Fibroblast of mammary gland (primary cell): Measurements from ENCODE around the gene TFF3.

Experiments
- DNase-seq: peaks from one replicate; pipeline ENCODE4 v3.0.0-alpha.2; 2010; ENCODE audit warnings: low read depth
- H3K4me3 ChIP-seq: 2 replicates; pipeline ENCODE4 v1.5.1; 2011; ENCODE audit warnings: low read depth, mild to moderate bottlenecking, low read length, moderate library complexity; ENCODE audit not compliant: control insufficient read depth
- TF ChIP-seq, protein P1 (sequence below): conservative IDR thresholded peaks from 2 replicates; pipeline ENCODE4 v1.5.1; 2011; ENCODE audit warnings: low read depth, low read length, inconsistent platforms; ENCODE audit not compliant: control insufficient read depth, insufficient read depth

The TFF3 gene

DNA sequence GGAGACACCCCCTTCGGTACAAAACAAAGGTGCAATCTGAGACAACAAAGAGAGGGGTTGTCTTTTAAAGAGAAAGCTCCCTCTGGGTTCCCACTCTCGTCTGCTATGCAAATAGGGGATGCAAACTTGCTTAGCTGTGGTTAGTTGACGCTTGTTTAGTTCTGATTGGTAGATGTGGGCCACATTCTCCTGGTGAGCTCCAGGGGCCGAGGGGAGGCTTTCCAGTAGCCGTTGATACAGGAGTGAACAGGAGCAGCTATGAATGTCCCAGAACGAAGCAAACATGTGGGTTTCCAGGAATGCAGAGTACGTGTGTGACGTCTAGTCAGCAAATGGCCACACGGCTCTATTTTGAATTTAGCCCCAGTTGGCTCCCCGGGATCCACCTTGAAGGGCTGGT is 20.8 kb upstream of the TFF3 start:
- no peak for DNase-seq
- TF ChIP-seq, protein P1, sequence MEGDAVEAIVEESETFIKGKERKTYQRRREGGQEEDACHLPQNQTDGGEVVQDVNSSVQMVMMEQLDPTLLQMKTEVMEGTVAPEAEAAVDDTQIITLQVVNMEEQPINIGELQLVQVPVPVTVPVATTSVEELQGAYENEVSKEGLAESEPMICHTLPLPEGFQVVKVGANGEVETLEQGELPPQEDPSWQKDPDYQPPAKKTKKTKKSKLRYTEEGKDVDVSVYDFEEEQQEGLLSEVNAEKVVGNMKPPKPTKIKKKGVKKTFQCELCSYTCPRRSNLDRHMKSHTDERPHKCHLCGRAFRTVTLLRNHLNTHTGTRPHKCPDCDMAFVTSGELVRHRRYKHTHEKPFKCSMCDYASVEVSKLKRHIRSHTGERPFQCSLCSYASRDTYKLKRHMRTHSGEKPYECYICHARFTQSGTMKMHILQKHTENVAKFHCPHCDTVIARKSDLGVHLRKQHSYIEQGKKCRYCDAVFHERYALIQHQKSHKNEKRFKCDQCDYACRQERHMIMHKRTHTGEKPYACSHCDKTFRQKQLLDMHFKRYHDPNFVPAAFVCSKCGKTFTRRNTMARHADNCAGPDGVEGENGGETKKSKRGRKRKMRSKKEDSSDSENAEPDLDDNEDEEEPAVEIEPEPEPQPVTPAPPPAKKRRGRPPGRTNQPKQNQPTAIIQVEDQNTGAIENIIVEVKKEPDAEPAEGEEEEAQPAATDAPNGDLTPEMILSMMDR, result no peak
- no peak overlapping the region for H3K4me3 ChIP-seq

DNA sequence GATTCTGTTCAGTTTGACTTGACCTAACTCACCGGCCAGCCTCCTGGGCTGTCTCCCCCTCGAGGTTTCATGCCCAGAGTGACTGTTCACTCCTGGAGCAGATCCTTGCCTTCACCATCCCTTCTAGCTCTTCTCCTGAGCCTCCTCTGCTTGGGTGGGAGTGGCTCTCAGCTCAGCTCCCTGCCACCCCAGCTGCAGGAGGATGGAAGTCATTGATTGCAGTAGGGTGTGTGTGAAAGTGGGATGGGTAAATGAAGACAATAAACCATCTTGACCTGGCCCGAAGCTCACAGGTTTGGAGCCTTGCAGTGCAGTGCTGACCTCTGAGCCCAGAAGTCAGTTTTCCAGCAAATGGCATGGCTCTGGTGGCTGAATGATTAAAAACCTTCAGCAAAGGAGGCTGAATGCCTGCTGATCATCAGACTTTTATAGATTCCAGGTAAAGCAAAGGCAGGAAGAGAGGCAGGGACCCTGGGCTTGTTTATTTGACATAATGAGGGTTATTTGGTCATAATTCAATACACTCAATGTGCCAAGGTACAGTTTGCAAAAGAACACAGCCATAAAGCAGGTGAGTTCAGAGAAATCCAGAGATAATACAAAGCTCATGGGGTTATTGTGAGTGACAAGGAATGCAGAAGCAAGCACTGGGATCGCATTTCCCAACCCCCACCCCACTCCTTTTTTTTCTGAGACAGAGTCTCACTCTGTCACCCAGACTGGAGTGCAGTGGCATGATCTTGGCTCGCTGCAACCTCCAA is 17.5 kb upstream of the TFF3 start:
- TF ChIP-seq, protein P1, result no peak
- H3K4me3 ChIP-seq, result no peak overlapping the region
- no peak for DNase-seq

DNA sequence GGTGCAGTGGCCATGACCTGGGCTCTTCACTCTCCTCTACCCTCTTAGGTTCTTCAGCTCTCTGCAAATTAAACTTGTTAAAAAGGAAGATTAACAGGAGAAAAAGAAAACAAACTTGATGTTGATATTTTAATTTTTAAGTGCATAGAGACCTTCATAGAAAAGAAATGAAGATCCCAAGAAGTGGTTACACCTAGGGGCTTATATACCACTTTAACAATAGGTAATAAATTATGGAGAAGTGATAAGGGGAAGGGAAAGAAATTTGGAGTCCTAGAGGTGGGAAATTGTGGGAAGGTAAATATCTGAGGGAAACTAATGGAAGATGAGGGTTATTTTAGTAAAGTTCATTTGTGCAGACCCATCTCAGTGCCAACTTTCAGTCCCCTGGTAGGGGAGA is 16.5 kb upstream of the TFF3 start:
- TF ChIP-seq, protein P1, result no peak
- H3K4me3 ChIP-seq, result no peak overlapping the region
- no peak for DNase-seq

DNA sequence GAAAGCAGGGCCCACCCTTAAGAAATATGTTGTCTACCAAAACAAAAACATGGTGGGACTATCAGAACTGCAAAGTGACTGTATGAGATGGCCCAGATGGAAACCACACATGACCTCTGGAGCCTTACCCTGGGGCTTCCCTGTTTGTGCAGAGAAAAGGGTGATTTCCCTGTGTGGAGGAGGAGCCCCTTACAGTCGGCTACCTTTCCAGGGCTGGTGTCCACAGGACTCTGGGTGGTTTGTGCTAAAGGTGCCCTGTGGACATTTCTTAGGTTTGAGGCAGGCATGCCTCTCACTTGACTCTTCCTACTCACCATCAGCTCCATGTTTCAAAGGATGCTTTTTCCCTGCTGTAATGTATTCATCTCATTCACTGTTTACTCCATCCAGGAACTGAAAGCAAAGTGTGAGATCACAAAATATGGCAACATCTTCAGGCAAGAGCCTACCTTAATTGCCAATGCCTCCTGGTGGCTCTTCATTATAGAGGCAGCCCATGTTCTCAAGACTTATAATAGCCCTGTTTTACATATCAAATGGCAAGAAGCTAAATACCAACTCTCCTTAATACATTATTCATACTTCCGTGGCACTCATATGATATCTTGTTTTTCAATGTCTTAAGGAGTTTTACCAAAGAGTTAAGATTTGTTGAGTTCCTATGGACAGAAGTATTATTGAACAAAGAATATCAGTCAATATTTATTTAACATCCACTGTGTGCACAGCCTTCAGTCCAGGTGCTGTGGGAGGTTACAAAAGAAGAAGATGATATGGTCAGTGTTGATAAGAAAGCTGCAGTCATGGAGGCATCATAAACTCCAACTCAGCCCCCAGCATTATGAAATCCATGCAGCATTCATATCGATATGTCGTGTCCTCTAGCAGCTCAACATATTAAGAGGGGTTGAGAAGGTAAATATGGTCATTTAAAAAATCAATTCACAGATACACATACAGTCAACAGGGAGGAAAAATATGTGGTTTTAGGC is 15.5 kb upstream of the TFF3 start:
- no peak for DNase-seq
- TF ChIP-seq, protein P1, result no peak
- no peak overlapping the region for H3K4me3 ChIP-seq

DNA sequence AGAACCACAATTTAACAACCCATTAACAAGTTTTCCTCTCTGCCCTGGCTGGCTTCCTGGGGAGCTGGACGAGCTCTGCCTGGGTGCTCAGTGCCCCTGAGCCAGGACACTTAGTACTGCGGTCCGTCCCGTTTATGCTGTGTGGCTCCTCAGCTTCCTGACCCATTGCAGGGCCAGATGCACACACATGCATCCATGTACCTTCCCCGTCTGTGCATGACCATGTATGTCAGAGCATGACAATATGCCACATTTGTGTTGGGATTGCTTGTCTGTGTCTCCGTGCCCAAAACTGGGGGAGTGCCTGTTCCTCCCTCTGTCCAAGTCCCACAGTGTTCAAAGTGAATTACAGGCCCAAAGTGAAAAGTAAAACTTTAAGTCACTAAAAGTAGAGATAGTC is 9.7 kb upstream of the TFF3 start:
- no peak for DNase-seq
- TF ChIP-seq, protein P1, result no peak
- no peak overlapping the region for H3K4me3 ChIP-seq

DNA sequence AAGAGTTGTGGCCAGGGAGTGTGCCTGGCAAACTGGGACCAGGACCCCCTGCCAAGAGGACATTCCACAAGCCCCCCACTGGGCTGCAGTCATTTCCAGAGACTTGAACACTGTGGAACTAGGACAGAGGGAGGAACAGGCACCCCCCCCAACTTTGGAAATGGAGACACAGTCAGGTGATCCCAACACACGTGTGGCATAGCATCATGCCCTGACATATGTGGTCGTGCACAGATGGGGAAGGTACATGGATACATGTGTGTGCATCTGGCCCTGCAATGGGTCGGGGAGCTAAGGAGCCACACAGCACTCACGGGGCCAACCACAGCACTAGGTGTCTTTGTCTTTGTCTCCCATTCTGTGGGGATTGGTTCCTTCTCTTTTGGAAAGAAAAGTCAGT is 6.6 kb upstream of the TFF3 start:
- no peak for DNase-seq
- TF ChIP-seq, protein P1, result no peak
- no peak overlapping the region for H3K4me3 ChIP-seq
